GM23248 (cell line): ENCODE data around the gene CRYAB. TPM values are rescaled to one million over a fixed set of nuclear protein-coding genes. Genes with fewer than 3 reads are reported as not detected.
A peak's percentile ranks its signal among the peaks of the same experiment; 100 is the strongest.

Experiments
- DNase-seq: peaks from one replicate; pipeline ENCODE4 v3.0.0-alpha.2; 2015
- H2AFZ ChIP-seq: fragments of 200-600 bp; sonication (generic); 2 replicates; pipeline ENCODE4 v1.6.1; 2016; ENCODE audit warnings: antibody characterized with exemption
- H3F3A ChIP-seq: fragments of 200-600 bp; sonication (generic); 2 replicates; pipeline ENCODE4 v1.6.1; 2016; ENCODE audit warnings: mild to moderate bottlenecking, antibody characterized with exemption, mixed run types; ENCODE audit not compliant: insufficient read depth
- H3K27ac ChIP-seq: fragments of 200-600 bp; sonication (generic); 2 replicates; pipeline ENCODE4 v1.5.1; 2016; ENCODE audit warnings: mild to moderate bottlenecking
- H3K27me3 ChIP-seq: fragments of 200-600 bp; sonication (generic); replicated peaks from 2 replicates; pipeline ENCODE4 v1.6.1; 2016; ENCODE audit warnings: mild to moderate bottlenecking; ENCODE audit not compliant: insufficient read depth
- H3K36me3 ChIP-seq: fragments of 200-600 bp; sonication (generic); 2 replicates; pipeline ENCODE4 v1.6.1; 2016; ENCODE audit warnings: low read depth, mild to moderate bottlenecking
- H3K4me1 ChIP-seq: fragments of 200-600 bp; sonication (generic); 2 replicates; pipeline ENCODE4 v1.6.1; 2016; ENCODE audit warnings: mild to moderate bottlenecking; ENCODE audit not compliant: insufficient read depth
- H3K4me2 ChIP-seq: fragments of 200-600 bp; sonication (generic); one replicate; pipeline ENCODE4 v1.6.1; 2016; ENCODE audit warnings: mild to moderate bottlenecking; ENCODE audit not compliant: unreplicated experiment
- H3K4me3 ChIP-seq: fragments of 200-600 bp; sonication (generic); 2 replicates; pipeline ENCODE4 v1.5.1; 2016; ENCODE audit warnings: mild to moderate bottlenecking
- H3K79me2 ChIP-seq: fragments of 200-600 bp; sonication (generic); 2 replicates; pipeline ENCODE4 v1.6.1; 2016; ENCODE audit warnings: mild to moderate bottlenecking; ENCODE audit not compliant: insufficient read depth
- H3K9ac ChIP-seq: fragments of 200-600 bp; sonication (generic); 2 replicates; pipeline ENCODE4 v1.6.1; 2016; ENCODE audit warnings: mild to moderate bottlenecking
- H3K9me2 ChIP-seq: fragments of 200-600 bp; sonication (generic); 2 replicates; pipeline ENCODE4 v1.6.1; 2016; ENCODE audit warnings: mixed run types, mild to moderate bottlenecking, moderate library complexity; ENCODE audit not compliant: insufficient read depth
- H3K9me3 ChIP-seq: fragments of 200-600 bp; sonication (generic); one replicate; pipeline ENCODE4 v1.6.1; 2017; ENCODE audit warnings: low read depth
- H4K20me1 ChIP-seq: fragments of 200-600 bp; sonication (generic); 2 replicates; pipeline ENCODE4 v1.6.0; 2016; ENCODE audit not compliant: insufficient read depth
- EZH2 ChIP-seq: fragments of 200-600 bp; sonication (generic); IDR thresholded peaks from 2 replicates; pipeline ENCODE4 v1.6.1; 2018; ENCODE audit warnings: antibody characterized with exemption, mild to moderate bottlenecking; ENCODE audit not compliant: insufficient read depth, poor library complexity, severe bottlenecking
- EZH2phosphoT487 ChIP-seq: fragments of 200-600 bp; sonication (generic); IDR thresholded peaks from 2 replicates; pipeline ENCODE4 v1.6.1; 2018; ENCODE audit warnings: antibody characterized with exemption, moderate library complexity, mild to moderate bottlenecking, low read depth; ENCODE audit not compliant: insufficient read depth
- WGBS, 2 experiments: methylation state at CpG; one replicate each; pipeline ENCODE4 v1.1.6; 2015 to 2017; ENCODE audit warnings: low lambda C conversion rate in 2 of 2, low coverage in 1 of 2; ENCODE audit errors: missing lambda C conversion rate in 2 of 2; 5-methylcytosine and 5-hydroxymethylcytosine counted together
- in situ Hi-C: fragments of 300-500 bp; cut with MboI; formaldehyde crosslinking; loops from 2 replicates; pipeline ENCODE4 v1.15.0; 2020
- polyA plus RNA-seq: library from polyadenylated mRNA; unstranded; fragments of >200 nt; fragmentation: Nextera tagmentation; extraction: Ambion mirVana; gene quantifications from 2 replicates; pipeline ENCODE4 v1.2.1, GENCODE V29; 2016
- total RNA-seq: library from RNA; depleted of rRNA; stranded (reverse); fragments of >200 nt; shearing (Covaris generic); gene quantifications from 2 replicates; pipeline ENCODE4 v1.2.3, GENCODE V29; 2014

The CRYAB gene
- total and polyA plus RNA-seq, 2 experiments from 2014 or later: 91.0 to 455 TPM

DNA sequence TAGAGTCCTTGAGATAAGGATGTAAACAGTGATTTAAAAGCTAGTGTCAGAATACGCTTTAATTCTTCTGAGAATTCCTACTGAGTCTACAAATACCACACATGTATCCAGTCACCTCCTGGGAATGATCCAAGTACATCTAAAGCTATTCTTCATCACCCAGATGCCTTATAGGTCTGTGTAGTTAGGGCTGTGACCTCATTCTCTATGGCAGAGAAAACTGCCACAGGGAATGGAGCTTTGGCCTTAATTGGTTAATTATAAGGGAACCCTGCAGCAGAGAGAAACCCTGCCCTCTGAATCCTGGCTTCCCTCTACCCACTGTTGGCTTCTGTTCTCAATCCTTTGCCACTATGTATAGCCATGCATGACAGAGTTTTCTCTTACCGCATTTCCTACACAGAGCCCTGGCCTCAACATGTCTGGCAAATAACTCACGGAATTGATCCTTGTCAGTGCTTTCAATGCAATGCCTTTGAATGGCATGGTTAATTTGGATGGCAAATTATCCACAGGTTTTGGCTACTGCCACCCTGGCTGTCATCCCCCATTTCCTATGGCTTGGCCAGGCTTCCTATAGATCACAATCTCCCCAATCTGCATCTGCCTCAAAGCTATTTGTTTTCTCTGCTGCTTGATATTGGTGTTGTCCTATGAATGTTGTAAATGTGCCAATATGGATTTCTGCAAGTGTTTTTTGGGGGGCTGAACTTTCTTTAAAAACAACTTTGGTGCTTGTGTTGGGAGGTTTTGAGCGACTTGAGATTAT, 28.4 kb upstream of the CRYAB start:
- H3K9me3 ChIP-seq: no peaks in the 10 kb centered on the region
- H3K27me3 ChIP-seq: no peaks in the 10 kb centered on the region
- H3K27ac ChIP-seq: peak overlapping the region; percentile 80
- peaks cover 74% of the 10 kb centered on the region for H3F3A ChIP-seq
- peak; percentile 96 for DNase-seq
- no peak overlapping the region for H2AFZ ChIP-seq
- H3K4me3 ChIP-seq: no peak overlapping the region
- H3K4me1 ChIP-seq: peaks cover 73% of the 10 kb centered on the region
- H4K20me1 ChIP-seq: no peaks in the 10 kb centered on the region
- H3K9me2 ChIP-seq: no peaks in the 10 kb centered on the region
- in situ Hi-C loops: loop anchor here (10.0 kb wide), 1 partner anchor 55 kb away; no protein-coding TSS in a partner anchor
- peak overlapping the region; percentile 86 for H3K4me2 ChIP-seq
- no peaks in the 10 kb centered on the region for H3K79me2 ChIP-seq
- WGBS, 2 experiments: 58 to 60% methylated on average over 4 of the region's 4 CpGs
- H3K36me3 ChIP-seq: no peaks in the 10 kb centered on the region
- TF ChIP-seq EZH2phosphoT487: no peak
- TF ChIP-seq EZH2: no peak
- H3K9ac ChIP-seq: peak overlapping the region; percentile 80; the same call in 1 of the 2 replicates

DNA sequence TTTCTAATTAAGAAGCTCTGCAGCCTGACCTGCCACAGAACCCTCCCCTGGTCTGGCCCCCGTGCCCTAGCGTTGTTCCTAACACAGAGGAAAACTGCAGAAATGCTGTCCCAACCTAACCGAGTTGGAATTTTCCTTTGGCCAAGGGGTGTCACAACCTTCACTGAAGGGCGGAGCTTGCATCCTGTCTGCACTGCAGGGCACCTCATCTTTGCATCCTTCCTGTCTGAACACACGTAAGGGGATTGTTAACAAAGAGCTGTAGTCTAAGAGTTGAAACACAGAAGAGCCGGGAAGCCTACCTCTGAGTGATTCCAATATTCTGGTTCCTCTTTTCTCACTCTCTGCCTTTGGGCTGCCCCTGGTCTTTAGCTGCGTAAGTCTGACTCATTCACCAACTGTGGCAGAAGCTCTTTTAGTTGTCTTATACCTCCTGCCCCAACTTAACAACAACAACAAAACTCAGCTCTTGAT, 27.2 kb upstream of the CRYAB start:
- Histone ChIP-seq H4K20me1 (no peaks in the 10 kb centered on the region), H3K4me1 (peaks cover 75% of the 10 kb centered on the region), H3K4me2 (peak overlapping the region; percentile 86), H3K27me3 (no peaks in the 10 kb centered on the region), H3F3A (peaks cover 71% of the 10 kb centered on the region), H2AFZ (peak overlapping the region; percentile 47), H3K9me3 (no peaks in the 10 kb centered on the region), H3K4me3 (peak overlapping the region; percentile 79), H3K79me2 (no peaks in the 10 kb centered on the region), H3K36me3 (no peaks in the 10 kb centered on the region), H3K9me2 (no peaks in the 10 kb centered on the region), H3K9ac (peak overlapping the region; percentile 80), H3K27ac (peak overlapping the region; percentile 80)
- DNase-seq: peak; percentile 86
- in situ Hi-C loops: loop anchor here (10.0 kb wide), 1 partner anchor 56 kb away; no protein-coding TSS in a partner anchor
- 1 to 5% methylated on average over 7 of the region's 7 CpGs for WGBS, 2 experiments
- TF ChIP-seq EZH2 (no peak), EZH2phosphoT487 (no peak)

DNA sequence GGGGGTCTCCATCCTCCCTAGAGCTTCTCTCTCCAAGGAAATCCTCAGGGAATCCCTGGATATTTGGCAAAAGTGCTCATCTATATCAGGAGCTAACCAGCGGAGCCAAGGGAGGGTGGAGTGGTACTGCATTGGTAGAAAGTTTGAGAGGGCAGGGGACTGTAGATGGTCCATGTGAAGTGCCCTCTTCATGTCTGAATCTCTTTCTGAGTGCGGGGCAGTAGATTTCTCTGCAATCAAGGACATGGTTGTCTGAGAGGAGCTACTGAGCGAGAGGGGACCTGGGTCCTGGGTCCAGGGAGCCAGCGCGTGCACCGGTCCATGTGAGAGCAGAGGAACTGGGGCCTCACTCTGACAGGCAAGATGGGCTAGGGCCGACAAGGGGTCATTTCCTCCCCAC, 26.3 kb upstream of the CRYAB start:
- WGBS, 2 experiments: 72 to 75% methylated on average over 7 of the region's 7 CpGs
- in situ Hi-C loops: loop anchor here (10.0 kb wide), 1 partner anchor 57 kb away; no protein-coding TSS in a partner anchor
- Histone ChIP-seq H3K27ac (peak overlapping the region; percentile 80; the same call in 1 of the 2 replicates), H3K79me2 (no peaks in the 10 kb centered on the region), H3F3A (peaks cover 65% of the 10 kb centered on the region), H3K9me2 (no peaks in the 10 kb centered on the region), H3K4me2 (peak overlapping the region; percentile 86), H2AFZ (peak overlapping the region; percentile 89), H4K20me1 (no peaks in the 10 kb centered on the region), H3K4me3 (peak overlapping the region; percentile 79), H3K4me1 (peaks cover 75% of the 10 kb centered on the region), H3K36me3 (no peaks in the 10 kb centered on the region), H3K27me3 (no peaks in the 10 kb centered on the region), H3K9ac (peak overlapping the region; percentile 80; the same call in 1 of the 2 replicates), H3K9me3 (no peaks in the 10 kb centered on the region)
- peak; percentile 20 for DNase-seq
- TF ChIP-seq EZH2phosphoT487 (no peak), EZH2 (no peak)

GRCh38 chr11:111937461-111937769, 25.8 kb upstream of the CRYAB start:
- DNase-seq: no peak
- Histone ChIP-seq H3K27me3 (no peaks in the 10 kb centered on the region), H3K36me3 (no peaks in the 10 kb centered on the region), H3K9me2 (no peaks in the 10 kb centered on the region), H4K20me1 (no peaks in the 10 kb centered on the region), H3K4me2 (peak overlapping the region; percentile 86), H2AFZ (peak overlapping the region; percentile 89), H3F3A (peaks cover 66% of the 10 kb centered on the region), H3K79me2 (no peaks in the 10 kb centered on the region), H3K9me3 (no peaks in the 10 kb centered on the region), H3K4me1 (peaks cover 74% of the 10 kb centered on the region), H3K27ac (peak overlapping the region; percentile 80; the same call in 1 of the 2 replicates), H3K4me3 (peak overlapping the region; percentile 79), H3K9ac (peak overlapping the region; percentile 80)
- TF ChIP-seq EZH2 (no peak), EZH2phosphoT487 (no peak)
- in situ Hi-C loops: loop anchor here (10.0 kb wide), 1 partner anchor 57 kb away; no protein-coding TSS in a partner anchor
- 12 to 20% methylated on average over 4 to 9 of the region's 9 CpGs for WGBS, 2 experiments
